ENCODE measurements around the gene GLRA3. TPM values are rescaled to one million over a fixed set of nuclear protein-coding genes. Genes with fewer than 3 reads are reported as not detected.
"Not testable (repeated sequence)": the region's sequence is repeated elsewhere in the genome, so short reads cannot be mapped to it uniquely, and the experiment has no call there.

GLRA3 gene
- total RNA-seq, 1 donor from 2014 or later = not detected

GRCh38 chr4:174810834-174811233, 18.2 kb downstream of the GLRA3 start:
- DNase-seq (ENCODE audit: low spot score) = no peak

GRCh38 chr4:174808836-174809235, 20.2 kb downstream of the GLRA3 start:
- no peak for DNase-seq (ENCODE audit: low spot score)

- DNase-seq (ENCODE audit: low spot score) = no peak
These were observed 20.9 kb downstream of the GLRA3 start for GRCh38 chr4:174808119-174808518.

- DNase-seq (ENCODE audit: low spot score) = no peak
These were observed 23.3 kb downstream of the GLRA3 start for GRCh38 chr4:174805746-174806145.

- DNase-seq (ENCODE audit: low spot score) = no peak
These were observed 34.4 kb downstream of the GLRA3 start for GRCh38 chr4:174794543-174795094.

GRCh38 chr4:174789657-174790056, 39.4 kb downstream of the GLRA3 start:
- DNase-seq (ENCODE audit: low spot score) = no peak

GRCh38 chr4:174778274-174778986, 50.6 kb downstream of the GLRA3 start:
- not testable (repeated sequence) for DNase-seq (ENCODE audit: low spot score)

GRCh38 chr4:174775366-174775765, 53.7 kb downstream of the GLRA3 start:
- no peak for DNase-seq (ENCODE audit: low spot score)

GRCh38 chr4:174764105-174764729, 64.8 kb downstream of the GLRA3 start:
- DNase-seq (ENCODE audit: low spot score) = no peak

GRCh38 chr4:174763454-174764104, 65.5 kb downstream of the GLRA3 start:
- no peak for DNase-seq (ENCODE audit: low spot score)

GRCh38 chr4:174761451-174761850, 67.6 kb downstream of the GLRA3 start:
- DNase-seq (ENCODE audit: low spot score) = no peak

- DNase-seq (ENCODE audit: low spot score) = no peak
These were observed 71.3 kb downstream of the GLRA3 start for GRCh38 chr4:174757736-174758135.

GRCh38 chr4:174753021-174753420, 76.0 kb downstream of the GLRA3 start:
- DNase-seq (ENCODE audit: low spot score) = no peak

- DNase-seq (ENCODE audit: low spot score) = no peak
These were observed 77.0 kb downstream of the GLRA3 start for GRCh38 chr4:174752026-174752425.

- no peak for DNase-seq (ENCODE audit: low spot score)
These were observed 80.0 kb downstream of the GLRA3 start for GRCh38 chr4:174749091-174749490.

GRCh38 chr4:174746710-174747109, 82.3 kb downstream of the GLRA3 start:
- DNase-seq (ENCODE audit: low spot score) = no peak

GRCh38 chr4:174742561-174742960, 86.5 kb downstream of the GLRA3 start:
- no peak for DNase-seq (ENCODE audit: low spot score)

GRCh38 chr4:174739576-174739975, 89.5 kb downstream of the GLRA3 start:
- no peak for DNase-seq (ENCODE audit: low spot score)

- no peak for DNase-seq (ENCODE audit: low spot score)
These were observed 94.9 kb downstream of the GLRA3 start for GRCh38 chr4:174734181-174734580.

- DNase-seq (ENCODE audit: low spot score) = no peak
These were observed 111.2 kb downstream of the GLRA3 start for GRCh38 chr4:174717828-174718227.

- DNase-seq (ENCODE audit: low spot score) = no peak
These were observed 111.9 kb downstream of the GLRA3 start for GRCh38 chr4:174716986-174717770.

Data from mesenteric fat pad (tissue), 1 donor.